Measurements from ENCODE around the gene RNU6-9. TPM values are rescaled to one million over a fixed set of nuclear protein-coding genes. Genes with fewer than 3 reads are reported as not detected.

Gene RNU6-9
- total RNA-seq, 1 donor from 2014 or later, result not detected

DNA sequence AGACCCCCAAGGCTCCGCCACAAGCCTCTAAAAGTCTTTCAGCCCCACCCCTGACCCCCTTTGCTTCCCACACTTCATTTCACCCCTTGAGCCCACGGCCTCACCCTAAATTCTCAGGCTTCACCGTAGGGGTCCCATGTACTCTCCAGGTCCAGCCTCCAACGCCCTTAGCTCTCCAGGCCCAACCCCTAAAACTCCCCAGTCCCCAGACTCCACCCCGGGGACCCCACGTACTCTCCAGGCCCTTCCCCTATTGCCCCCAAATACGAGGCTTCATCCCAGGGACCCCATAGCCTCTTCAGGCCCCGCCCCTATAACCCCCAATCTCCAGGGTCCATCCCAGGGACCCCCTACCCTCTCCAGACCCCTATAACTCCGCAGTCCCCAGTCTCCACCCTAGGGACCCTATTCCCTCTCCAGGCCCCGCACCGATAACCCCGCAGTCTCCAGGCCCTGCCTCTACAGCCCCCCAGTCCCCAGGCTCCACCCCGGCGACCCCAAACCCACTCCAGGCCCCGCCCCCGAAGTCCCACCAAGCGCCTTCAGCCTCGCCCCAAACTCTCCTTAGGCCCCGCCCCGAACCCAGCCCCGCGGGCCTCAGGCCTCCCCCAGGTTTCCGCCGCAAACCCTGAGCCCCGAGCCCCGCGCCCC is 916 bp upstream of the RNU6-9 start:
- Histone ChIP-seq H3K4me3 (peak overlapping the region; percentile 81), H3K4me1 (peaks cover 12% of the 10 kb centered on the region), H3K27me3 (ENCODE audit: low read depth) (no peaks in the 10 kb centered on the region), H3K36me3 (peaks cover 41% of the 10 kb centered on the region), H3K27ac (peak overlapping the region; percentile 94), H3K9me3 (no peaks in the 10 kb centered on the region)
- peak; percentile 14 to 18 for ATAC-seq
- no peak for DNase-seq
- intact Hi-C loops (cut with DNase I), result no loop called here
- TF ChIP-seq, protein P1, sequence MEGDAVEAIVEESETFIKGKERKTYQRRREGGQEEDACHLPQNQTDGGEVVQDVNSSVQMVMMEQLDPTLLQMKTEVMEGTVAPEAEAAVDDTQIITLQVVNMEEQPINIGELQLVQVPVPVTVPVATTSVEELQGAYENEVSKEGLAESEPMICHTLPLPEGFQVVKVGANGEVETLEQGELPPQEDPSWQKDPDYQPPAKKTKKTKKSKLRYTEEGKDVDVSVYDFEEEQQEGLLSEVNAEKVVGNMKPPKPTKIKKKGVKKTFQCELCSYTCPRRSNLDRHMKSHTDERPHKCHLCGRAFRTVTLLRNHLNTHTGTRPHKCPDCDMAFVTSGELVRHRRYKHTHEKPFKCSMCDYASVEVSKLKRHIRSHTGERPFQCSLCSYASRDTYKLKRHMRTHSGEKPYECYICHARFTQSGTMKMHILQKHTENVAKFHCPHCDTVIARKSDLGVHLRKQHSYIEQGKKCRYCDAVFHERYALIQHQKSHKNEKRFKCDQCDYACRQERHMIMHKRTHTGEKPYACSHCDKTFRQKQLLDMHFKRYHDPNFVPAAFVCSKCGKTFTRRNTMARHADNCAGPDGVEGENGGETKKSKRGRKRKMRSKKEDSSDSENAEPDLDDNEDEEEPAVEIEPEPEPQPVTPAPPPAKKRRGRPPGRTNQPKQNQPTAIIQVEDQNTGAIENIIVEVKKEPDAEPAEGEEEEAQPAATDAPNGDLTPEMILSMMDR (IDR thresholded peaks at IDR 0.05), result no peak

DNA sequence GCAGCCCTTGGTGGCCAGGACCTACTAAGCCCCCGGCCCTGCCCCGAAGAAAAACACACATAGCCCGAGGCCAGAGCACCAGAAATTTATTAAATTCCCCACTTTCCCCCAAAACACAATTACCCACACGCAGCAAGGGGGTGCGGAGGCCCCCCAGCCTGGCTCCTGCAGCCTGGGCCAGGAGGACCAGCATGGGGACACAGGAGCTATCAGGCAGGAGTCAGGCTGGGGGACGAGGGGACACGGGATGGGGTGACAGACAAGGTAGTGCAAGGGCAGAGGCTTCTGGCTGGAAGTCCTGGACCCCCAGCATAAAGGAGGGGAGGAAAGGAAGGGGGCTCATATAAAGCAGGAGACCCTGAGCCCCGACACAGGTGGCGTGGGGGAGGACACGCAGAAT is 3.1 kb downstream of the RNU6-9 start:
- intact Hi-C loops (cut with DNase I), result no loop called here
- TF ChIP-seq, protein P1 (IDR thresholded peaks at IDR 0.05), result no peak
- H3K27me3 ChIP-seq (ENCODE audit: low read depth), result no peaks in the 10 kb centered on the region
- ATAC-seq (no peak), DNase-seq (no peak)
- H3K9me3 ChIP-seq, result no peaks in the 10 kb centered on the region
- no peak overlapping the region for H3K27ac ChIP-seq
- H3K4me3 ChIP-seq, result no peak overlapping the region
- peaks cover 34% of the 10 kb centered on the region for H3K36me3 ChIP-seq
- peaks cover 12% of the 10 kb centered on the region for H3K4me1 ChIP-seq

DNA sequence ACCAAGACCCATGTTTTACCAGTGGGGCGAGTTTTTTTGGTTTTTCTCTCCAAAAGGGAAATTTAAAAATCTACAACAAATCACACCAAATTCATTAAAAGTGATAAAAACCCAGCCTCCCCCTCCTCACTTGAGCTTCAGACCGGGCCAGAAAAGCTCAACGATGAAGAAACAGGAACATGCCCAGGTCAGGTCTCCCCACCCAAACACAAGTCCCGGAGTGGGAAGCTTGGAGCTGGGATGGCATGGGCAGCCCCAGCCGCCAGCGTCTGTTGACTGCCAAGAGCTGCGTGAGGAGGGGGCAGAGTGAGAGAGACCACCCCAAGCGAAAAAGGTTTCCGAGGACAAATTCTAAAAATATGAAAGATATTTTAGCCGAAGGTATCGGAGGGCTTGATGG is 3.7 kb downstream of the RNU6-9 start:
- H3K4me1 ChIP-seq, result peaks cover 9% of the 10 kb centered on the region
- TF ChIP-seq, protein P1 (IDR thresholded peaks at IDR 0.05), result no peak
- H3K27ac ChIP-seq, result no peak overlapping the region
- H3K36me3 ChIP-seq, result peaks cover 40% of the 10 kb centered on the region
- ATAC-seq, result no peak
- H3K4me3 ChIP-seq, result no peak overlapping the region
- no peak for DNase-seq
- H3K27me3 ChIP-seq (ENCODE audit: low read depth), result no peaks in the 10 kb centered on the region
- intact Hi-C loops (cut with DNase I), result no loop called here
- no peaks in the 10 kb centered on the region for H3K9me3 ChIP-seq

DNA sequence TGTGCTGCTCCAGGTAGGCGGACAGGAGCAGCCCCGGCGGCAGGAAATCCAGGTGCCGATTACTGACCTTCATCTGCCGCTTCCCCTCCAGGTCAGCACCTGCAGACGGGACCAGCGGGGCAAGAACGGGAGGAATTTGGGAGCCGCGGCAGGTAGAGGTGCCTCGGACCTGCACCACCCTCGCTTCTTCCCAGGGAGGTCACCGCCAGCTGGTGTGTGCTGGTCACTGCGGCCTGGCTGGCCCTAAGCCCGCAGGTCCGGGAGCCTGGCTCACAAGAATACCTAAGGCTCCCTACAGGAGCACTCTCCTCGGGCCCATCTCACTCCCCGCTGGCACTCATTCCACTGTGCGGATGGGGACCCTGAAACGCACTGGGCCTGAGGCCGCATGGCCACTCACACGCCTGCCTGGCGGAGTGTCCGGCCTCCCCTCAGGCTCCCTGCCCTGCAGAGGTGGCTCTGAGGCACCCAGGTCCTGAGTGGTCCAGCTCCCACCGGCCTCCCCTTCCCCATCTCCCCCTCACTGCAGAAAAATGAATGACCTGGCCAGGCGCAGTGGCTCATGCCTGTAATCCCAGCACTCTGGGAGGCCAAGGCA is 4.3 kb downstream of the RNU6-9 start:
- H3K27ac ChIP-seq, result no peak overlapping the region
- H3K4me1 ChIP-seq, result peaks cover 6% of the 10 kb centered on the region
- intact Hi-C loops (cut with DNase I), result no loop called here
- H3K36me3 ChIP-seq, result peaks cover 42% of the 10 kb centered on the region
- no peak overlapping the region for H3K4me3 ChIP-seq
- DNase-seq (no peak), ATAC-seq (no peak)
- no peaks in the 10 kb centered on the region for H3K9me3 ChIP-seq
- H3K27me3 ChIP-seq (ENCODE audit: low read depth), result no peaks in the 10 kb centered on the region
- TF ChIP-seq, protein P1 (IDR thresholded peaks at IDR 0.05), result no peak

DNA sequence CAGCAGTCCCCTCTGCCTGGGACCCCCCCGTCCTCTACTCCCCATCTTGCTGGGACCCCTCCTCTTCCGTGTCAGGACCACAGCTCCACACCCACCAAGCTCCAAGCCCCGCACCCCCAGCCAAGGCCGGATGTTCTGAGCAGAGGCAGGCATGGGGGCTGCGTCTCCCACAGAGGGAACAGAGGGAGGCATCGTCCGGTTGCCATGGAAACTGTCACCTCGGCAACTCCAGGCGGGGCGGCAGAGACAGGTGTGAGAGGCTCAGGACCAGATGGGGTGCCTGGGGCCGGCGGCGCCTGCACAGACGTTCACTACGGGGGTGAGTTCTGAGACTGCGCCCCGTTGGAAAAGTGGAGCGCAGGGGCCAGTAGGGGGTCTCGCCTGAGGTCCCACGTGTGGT is 5.4 kb downstream of the RNU6-9 start:
- intact Hi-C loops (cut with DNase I), result no loop called here
- Histone ChIP-seq H3K4me1 (peaks cover 3% of the 10 kb centered on the region), H3K27me3 (ENCODE audit: low read depth) (no peaks in the 10 kb centered on the region), H3K27ac (no peak overlapping the region), H3K9me3 (no peaks in the 10 kb centered on the region), H3K36me3 (peaks cover 42% of the 10 kb centered on the region), H3K4me3 (no peak overlapping the region)
- TF ChIP-seq, protein P1 (IDR thresholded peaks at IDR 0.05), result no peak
- DNase-seq (no peak), ATAC-seq (no peak)

Measured in lower lobe of right lung (tissue), 2 donors.